GM23248 (cell line): Measurements from ENCODE around the gene DYNC2H1. TPM values are rescaled to one million over a fixed set of nuclear protein-coding genes. Genes with fewer than 3 reads are reported as not detected.
A peak's percentile ranks its signal among the peaks of the same experiment; 100 is the strongest.

ENCODE experiments used
- DNase-seq: peaks from one replicate; pipeline ENCODE4 v3.0.0-alpha.2; 2015
- H2AFZ ChIP-seq: fragments of 200-600 bp; sonication (generic); 2 replicates; pipeline ENCODE4 v1.6.1; 2016; ENCODE audit warnings: antibody characterized with exemption
- H3F3A ChIP-seq: fragments of 200-600 bp; sonication (generic); 2 replicates; pipeline ENCODE4 v1.6.1; 2016; ENCODE audit warnings: mild to moderate bottlenecking, antibody characterized with exemption, mixed run types; ENCODE audit not compliant: insufficient read depth
- H3K27ac ChIP-seq: fragments of 200-600 bp; sonication (generic); 2 replicates; pipeline ENCODE4 v1.5.1; 2016; ENCODE audit warnings: mild to moderate bottlenecking
- H3K27me3 ChIP-seq: fragments of 200-600 bp; sonication (generic); replicated peaks from 2 replicates; pipeline ENCODE4 v1.6.1; 2016; ENCODE audit warnings: mild to moderate bottlenecking; ENCODE audit not compliant: insufficient read depth
- H3K36me3 ChIP-seq: fragments of 200-600 bp; sonication (generic); 2 replicates; pipeline ENCODE4 v1.6.1; 2016; ENCODE audit warnings: low read depth, mild to moderate bottlenecking
- H3K4me1 ChIP-seq: fragments of 200-600 bp; sonication (generic); 2 replicates; pipeline ENCODE4 v1.6.1; 2016; ENCODE audit warnings: mild to moderate bottlenecking; ENCODE audit not compliant: insufficient read depth
- H3K4me2 ChIP-seq: fragments of 200-600 bp; sonication (generic); one replicate; pipeline ENCODE4 v1.6.1; 2016; ENCODE audit warnings: mild to moderate bottlenecking; ENCODE audit not compliant: unreplicated experiment
- H3K4me3 ChIP-seq: fragments of 200-600 bp; sonication (generic); 2 replicates; pipeline ENCODE4 v1.5.1; 2016; ENCODE audit warnings: mild to moderate bottlenecking
- H3K79me2 ChIP-seq: fragments of 200-600 bp; sonication (generic); 2 replicates; pipeline ENCODE4 v1.6.1; 2016; ENCODE audit warnings: mild to moderate bottlenecking; ENCODE audit not compliant: insufficient read depth
- H3K9ac ChIP-seq: fragments of 200-600 bp; sonication (generic); 2 replicates; pipeline ENCODE4 v1.6.1; 2016; ENCODE audit warnings: mild to moderate bottlenecking
- H3K9me2 ChIP-seq: fragments of 200-600 bp; sonication (generic); 2 replicates; pipeline ENCODE4 v1.6.1; 2016; ENCODE audit warnings: mixed run types, mild to moderate bottlenecking, moderate library complexity; ENCODE audit not compliant: insufficient read depth
- H3K9me3 ChIP-seq: fragments of 200-600 bp; sonication (generic); one replicate; pipeline ENCODE4 v1.6.1; 2017; ENCODE audit warnings: low read depth
- H4K20me1 ChIP-seq: fragments of 200-600 bp; sonication (generic); 2 replicates; pipeline ENCODE4 v1.6.0; 2016; ENCODE audit not compliant: insufficient read depth
- EZH2 ChIP-seq: fragments of 200-600 bp; sonication (generic); IDR thresholded peaks from 2 replicates; pipeline ENCODE4 v1.6.1; 2018; ENCODE audit warnings: antibody characterized with exemption, mild to moderate bottlenecking; ENCODE audit not compliant: insufficient read depth, poor library complexity, severe bottlenecking
- EZH2phosphoT487 ChIP-seq: fragments of 200-600 bp; sonication (generic); IDR thresholded peaks from 2 replicates; pipeline ENCODE4 v1.6.1; 2018; ENCODE audit warnings: antibody characterized with exemption, moderate library complexity, mild to moderate bottlenecking, low read depth; ENCODE audit not compliant: insufficient read depth
- WGBS, 2 experiments: methylation state at CpG; one replicate each; pipeline ENCODE4 v1.1.6; 2015 to 2017; ENCODE audit warnings: low lambda C conversion rate in 2 of 2, low coverage in 1 of 2; ENCODE audit errors: missing lambda C conversion rate in 2 of 2; 5-methylcytosine and 5-hydroxymethylcytosine counted together
- in situ Hi-C: fragments of 300-500 bp; cut with MboI; formaldehyde crosslinking; loops from 2 replicates; pipeline ENCODE4 v1.15.0; 2020
- polyA plus RNA-seq: library from polyadenylated mRNA; unstranded; fragments of >200 nt; fragmentation: Nextera tagmentation; extraction: Ambion mirVana; gene quantifications from 2 replicates; pipeline ENCODE4 v1.2.1, GENCODE V29; 2016
- total RNA-seq: library from RNA; depleted of rRNA; stranded (reverse); fragments of >200 nt; shearing (Covaris generic); gene quantifications from 2 replicates; pipeline ENCODE4 v1.2.3, GENCODE V29; 2014

Gene DYNC2H1
- total and polyA plus RNA-seq, 2 experiments from 2014 or later, result 9.3 to 27.0 TPM

- H3K79me2 ChIP-seq, result no peaks in the 10 kb centered on the region
- no peaks in the 10 kb centered on the region for H3K9me3 ChIP-seq
- H3K4me3 ChIP-seq, result no peak overlapping the region
- no peaks in the 10 kb centered on the region for H3K4me1 ChIP-seq
- H3K36me3 ChIP-seq, result no peaks in the 10 kb centered on the region
- DNase-seq, result no peak
- no peak for TF ChIP-seq EZH2
- no peak overlapping the region for H3K27ac ChIP-seq
- no peaks in the 10 kb centered on the region for H4K20me1 ChIP-seq
- WGBS, 2 experiments, result 67 to 75% methylated on average over 4 of the region's 4 CpGs
- H3K9me2 ChIP-seq, result no peaks in the 10 kb centered on the region
- H3F3A ChIP-seq, result no peaks in the 10 kb centered on the region
- no peak overlapping the region for H2AFZ ChIP-seq
- no peaks in the 10 kb centered on the region for H3K27me3 ChIP-seq
- no peak overlapping the region for H3K4me2 ChIP-seq
- no peak overlapping the region for H3K9ac ChIP-seq
- in situ Hi-C loops, result no loop called here
These were observed 250.0 kb downstream of the DYNC2H1 start for GRCh38 chr11:103359216-103359615.

- Histone ChIP-seq H2AFZ (no peak overlapping the region), H3K4me1 (peaks cover 20% of the 10 kb centered on the region), H4K20me1 (no peaks in the 10 kb centered on the region), H3K79me2 (no peaks in the 10 kb centered on the region), H3K9me2 (no peaks in the 10 kb centered on the region), H3K4me2 (no peak overlapping the region), H3K9ac (no peak overlapping the region), H3K27me3 (no peaks in the 10 kb centered on the region), H3F3A (peaks cover 12% of the 10 kb centered on the region; the same call in 1 of the 2 replicates), H3K9me3 (no peaks in the 10 kb centered on the region), H3K36me3 (no peaks in the 10 kb centered on the region), H3K27ac (no peak overlapping the region), H3K4me3 (no peak overlapping the region)
- in situ Hi-C loops, result no loop called here
- peak; percentile 42 for DNase-seq
- TF ChIP-seq EZH2, result no peak
- TF ChIP-seq EZH2phosphoT487, result no peak
- 12 to 47% methylated on average over 1 of the region's 1 CpG for WGBS, 2 experiments
These were observed 255.5 kb downstream of the DYNC2H1 start for GRCh38 chr11:103364687-103365086.

DNA sequence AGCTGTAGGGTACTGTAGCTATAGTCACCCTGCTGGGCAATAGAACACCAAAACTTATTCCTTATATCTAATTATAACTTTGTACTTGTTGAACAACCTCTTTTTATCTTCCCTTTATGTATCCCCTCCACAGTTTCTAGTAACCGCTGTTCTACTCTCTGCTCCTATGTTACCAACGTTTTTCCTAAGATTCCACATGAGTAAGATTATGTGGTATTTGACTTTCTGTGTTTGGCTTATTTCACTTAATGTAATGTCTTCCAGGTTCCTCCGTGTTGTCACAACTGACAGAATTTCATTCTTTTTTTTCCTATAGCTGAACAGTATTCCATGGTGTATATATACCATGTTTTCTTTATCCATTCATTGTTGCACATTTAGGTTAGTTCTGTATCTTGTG lies 258.4 kb downstream of the DYNC2H1 start:
- Histone ChIP-seq H3K9me3 (no peaks in the 10 kb centered on the region), H3K9me2 (no peaks in the 10 kb centered on the region), H3K79me2 (no peaks in the 10 kb centered on the region), H3K4me3 (peak overlapping the region; percentile 58), H4K20me1 (no peaks in the 10 kb centered on the region), H3K27ac (peak overlapping the region; percentile 59), H3K4me2 (peak overlapping the region; percentile 76), H3K36me3 (no peaks in the 10 kb centered on the region), H3K4me1 (peaks cover 20% of the 10 kb centered on the region), H3F3A (peaks cover 12% of the 10 kb centered on the region; the same call in 1 of the 2 replicates), H3K9ac (peak overlapping the region; percentile 40), H2AFZ (peak overlapping the region; percentile 12), H3K27me3 (no peaks in the 10 kb centered on the region)
- WGBS, 2 experiments, result 7 to 8% methylated on average over 3 of the region's 3 CpGs
- peak; percentile 62 for DNase-seq
- TF ChIP-seq EZH2phosphoT487 (no peak), EZH2 (no peak)
- in situ Hi-C loops, result no loop called here

GRCh38 chr11:103368145-103368544 lies 258.9 kb downstream of the DYNC2H1 start:
- Histone ChIP-seq H3F3A (peaks cover 12% of the 10 kb centered on the region; the same call in 1 of the 2 replicates), H3K4me2 (peak overlapping the region; percentile 76), H3K27me3 (no peaks in the 10 kb centered on the region), H3K36me3 (no peaks in the 10 kb centered on the region), H3K4me3 (peak overlapping the region; percentile 58), H3K9ac (peak overlapping the region; percentile 40), H3K79me2 (no peaks in the 10 kb centered on the region), H3K27ac (peak overlapping the region; percentile 59), H2AFZ (peak overlapping the region; percentile 12), H4K20me1 (no peaks in the 10 kb centered on the region), H3K9me3 (no peaks in the 10 kb centered on the region), H3K4me1 (peaks cover 20% of the 10 kb centered on the region), H3K9me2 (no peaks in the 10 kb centered on the region)
- peak; percentile 48 for DNase-seq
- TF ChIP-seq EZH2phosphoT487 (no peak), EZH2 (no peak)
- WGBS, 2 experiments, result 0 to 2% methylated on average over 1 of the region's 1 CpG
- in situ Hi-C loops, result no loop called here

DNA sequence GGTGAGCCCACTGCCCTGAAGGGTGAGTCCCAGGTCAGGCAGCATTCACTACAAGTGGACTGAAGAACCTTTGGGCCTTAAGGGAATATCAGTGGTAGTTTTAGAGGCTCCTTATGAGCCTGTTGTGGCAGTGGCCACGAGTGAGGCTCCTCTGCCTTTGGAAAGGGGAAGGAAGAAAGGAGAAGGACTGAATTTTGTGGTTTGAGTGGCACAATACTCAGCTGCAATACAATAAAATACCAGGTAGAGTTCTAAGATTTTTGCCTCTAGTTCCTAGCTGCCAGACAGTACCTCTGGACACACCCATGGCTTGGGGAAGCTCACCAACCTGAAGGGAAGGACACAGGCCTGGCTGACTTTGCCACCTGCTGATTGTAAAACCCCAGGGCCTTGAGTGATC lies 260.9 kb downstream of the DYNC2H1 start:
- H3F3A ChIP-seq, result peaks cover 12% of the 10 kb centered on the region; the same call in 1 of the 2 replicates
- TF ChIP-seq EZH2 (no peak), EZH2phosphoT487 (no peak)
- no peaks in the 10 kb centered on the region for H4K20me1 ChIP-seq
- in situ Hi-C loops, result no loop called here
- H3K36me3 ChIP-seq, result no peaks in the 10 kb centered on the region
- no peak overlapping the region for H3K4me2 ChIP-seq
- peaks cover 20% of the 10 kb centered on the region for H3K4me1 ChIP-seq
- H3K9ac ChIP-seq, result no peak overlapping the region
- H3K27me3 ChIP-seq, result no peaks in the 10 kb centered on the region
- H3K4me3 ChIP-seq, result no peak overlapping the region
- H3K27ac ChIP-seq, result no peak overlapping the region
- WGBS, 2 experiments, result 89 to 90% methylated on average over 1 of the region's 1 CpG
- H2AFZ ChIP-seq, result no peak overlapping the region
- no peak for DNase-seq
- no peaks in the 10 kb centered on the region for H3K9me3 ChIP-seq
- no peaks in the 10 kb centered on the region for H3K79me2 ChIP-seq
- H3K9me2 ChIP-seq, result no peaks in the 10 kb centered on the region
